Ishikawa (cell line): Measurements from ENCODE around the gene LRRC75B.

Experiments
- CEBPB ChIP-seq: IDR thresholded peaks from 2 replicates; pipeline ENCODE4 v1.6.1; 2012
- CREB1 ChIP-seq: IDR thresholded peaks from 2 replicates; pipeline ENCODE4 v1.6.1; 2012; ENCODE audit warnings: low read depth
- EP300 ChIP-seq: IDR thresholded peaks from 2 replicates; pipeline ENCODE4 v1.6.1; 2012; ENCODE audit warnings: borderline replicate concordance
- FOXM1 ChIP-seq: IDR thresholded peaks from 2 replicates; pipeline ENCODE4 v1.6.1; 2012; ENCODE audit warnings: low read depth, borderline replicate concordance
- MAX ChIP-seq: IDR thresholded peaks from 2 replicates; pipeline ENCODE4 v1.6.1; 2012
- NFIC ChIP-seq: IDR thresholded peaks from 2 replicates; pipeline ENCODE4 v1.6.1; 2012
- RAD21 ChIP-seq: IDR thresholded peaks from 2 replicates; pipeline ENCODE4 v1.6.1; 2012; ENCODE audit warnings: low read depth
- REST ChIP-seq: IDR thresholded peaks from 2 replicates; pipeline ENCODE4 v1.6.1; 2012; ENCODE audit warnings: low read depth, mild to moderate bottlenecking
- TAF1 ChIP-seq: IDR thresholded peaks from 2 replicates; pipeline ENCODE4 v1.6.1; 2012; ENCODE audit warnings: low read depth, mild to moderate bottlenecking
- TCF12 ChIP-seq: IDR thresholded peaks from 2 replicates; pipeline ENCODE4 v1.6.1; 2012; ENCODE audit warnings: low read depth
- USF1 ChIP-seq: IDR thresholded peaks from 2 replicates; pipeline ENCODE4 v1.6.1; 2012
- YY1 ChIP-seq: IDR thresholded peaks from 2 replicates; pipeline ENCODE4 v1.6.1; 2012; ENCODE audit warnings: low read depth

GRCh38 chr22:24585461-24585860 is 7.4 kb downstream of the LRRC75B start:
- TF ChIP-seq TAF1 = no peak
- TF ChIP-seq MAX = no peak
- no peak for TF ChIP-seq REST
- TF ChIP-seq YY1 = no peak
- TF ChIP-seq NFIC = no peak
- no peak for TF ChIP-seq CEBPB
- no peak for TF ChIP-seq TCF12
- no peak for TF ChIP-seq CREB1
- no peak for TF ChIP-seq EP300
- TF ChIP-seq USF1 = no peak
- no peak for TF ChIP-seq RAD21
- no peak for TF ChIP-seq FOXM1
